AG10803 (cell line): ENCODE results near the gene CIPC.

Experiments
- DNase-seq: peaks from one replicate; pipeline ENCODE4 v3.0.0; 2010; ENCODE audit warnings: low read depth
- H3K4me3 ChIP-seq: 2 replicates; pipeline ENCODE4 v1.5.1; 2011; ENCODE audit warnings: mild to moderate bottlenecking, low read length, control low read depth
- CTCF ChIP-seq: conservative IDR thresholded peaks from 2 replicates; pipeline ENCODE4 v1.5.1; 2011; ENCODE audit warnings: mild to moderate bottlenecking, low read length, control low read depth, inconsistent platforms

Gene CIPC

GRCh38 chr14:77071938-77072388 lies 26.1 kb upstream of the CIPC start:
- H3K4me3 ChIP-seq = no peak overlapping the region
- no peak for DNase-seq

GRCh38 chr14:77074969-77075368 lies 23.1 kb upstream of the CIPC start:
- no peak overlapping the region for H3K4me3 ChIP-seq
- no peak for TF ChIP-seq CTCF
- no peak for DNase-seq

More at GRCh38 chr14:77071938-77072388, 26.1 kb upstream of the CIPC start:
- TF ChIP-seq CTCF = no peak

- no peak for TF ChIP-seq CTCF
- DNase-seq = no peak
- H3K4me3 ChIP-seq = no peak overlapping the region
These were observed 21.9 kb upstream of the CIPC start for GRCh38 chr14:77076113-77076631.

- H3K4me3 ChIP-seq = no peak overlapping the region
- no peak for TF ChIP-seq CTCF
- DNase-seq = no peak
These were observed 21.0 kb upstream of the CIPC start for GRCh38 chr14:77077040-77077439.

GRCh38 chr14:77082356-77082755 lies 15.7 kb upstream of the CIPC start:
- no peak for TF ChIP-seq CTCF
- no peak overlapping the region for H3K4me3 ChIP-seq
- no peak for DNase-seq

GRCh38 chr14:77083082-77083481 lies 15.0 kb upstream of the CIPC start:
- no peak overlapping the region for H3K4me3 ChIP-seq
- TF ChIP-seq CTCF = no peak
- DNase-seq = no peak

GRCh38 chr14:77084985-77085384 lies 13.1 kb upstream of the CIPC start:
- no peak for TF ChIP-seq CTCF
- H3K4me3 ChIP-seq = no peak overlapping the region
- no peak for DNase-seq
